Activated gamma-delta T cell (primary cell): ENCODE data around the gene LONRF3.
A peak's percentile ranks its signal among the peaks of the same experiment; 100 is the strongest.
"Not testable (repeated sequence)": the region's sequence is repeated elsewhere in the genome, so short reads cannot be mapped to it uniquely, and the experiment has no call there.

Experiments
- DNase-seq: peaks from one replicate; lab custom pipeline; 2025; lab: John Stamatoyannopoulos, UW

The LONRF3 gene

DNA sequence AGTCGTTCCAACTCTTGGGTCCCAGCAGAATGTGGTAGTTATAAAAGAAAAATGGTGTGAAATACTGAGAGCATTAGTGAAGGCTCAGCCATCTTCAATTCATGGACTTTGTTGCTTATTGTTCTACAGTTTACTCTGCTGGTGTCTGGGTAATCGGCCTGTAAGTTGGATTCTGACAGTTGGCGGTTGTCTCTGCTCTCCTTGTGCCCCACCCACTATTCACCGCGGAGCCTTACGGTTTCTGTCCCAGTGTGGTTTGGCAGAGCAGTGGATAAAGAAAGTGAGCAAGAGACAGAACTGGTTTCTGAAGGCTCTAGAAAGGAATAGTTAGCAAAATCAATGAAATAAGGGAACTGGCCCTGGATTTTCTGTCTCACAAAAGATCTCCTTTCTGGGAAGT lies 9.1 kb downstream of the LONRF3 start:
- DNase-seq: no peak

DNA sequence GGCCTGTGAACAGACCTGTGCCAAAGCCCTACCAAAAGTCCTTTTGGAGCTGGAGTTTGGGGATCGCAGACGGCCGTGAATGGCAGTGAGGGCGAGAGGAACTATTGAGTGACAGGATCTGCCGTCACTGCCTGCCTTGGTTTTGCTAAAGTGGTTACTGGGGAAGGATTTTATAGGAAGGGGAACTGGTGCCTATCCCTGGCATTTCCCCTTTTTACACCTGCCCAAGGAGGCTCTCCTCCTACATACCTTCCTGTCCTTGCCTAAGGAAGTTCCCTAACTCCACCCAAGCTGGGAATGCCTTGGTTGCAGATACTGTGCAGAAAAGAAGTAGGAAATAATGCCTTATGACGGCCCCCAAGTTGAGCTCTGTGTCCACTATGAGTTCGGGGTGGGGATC lies 14.5 kb downstream of the LONRF3 start:
- DNase-seq: no peak

DNA sequence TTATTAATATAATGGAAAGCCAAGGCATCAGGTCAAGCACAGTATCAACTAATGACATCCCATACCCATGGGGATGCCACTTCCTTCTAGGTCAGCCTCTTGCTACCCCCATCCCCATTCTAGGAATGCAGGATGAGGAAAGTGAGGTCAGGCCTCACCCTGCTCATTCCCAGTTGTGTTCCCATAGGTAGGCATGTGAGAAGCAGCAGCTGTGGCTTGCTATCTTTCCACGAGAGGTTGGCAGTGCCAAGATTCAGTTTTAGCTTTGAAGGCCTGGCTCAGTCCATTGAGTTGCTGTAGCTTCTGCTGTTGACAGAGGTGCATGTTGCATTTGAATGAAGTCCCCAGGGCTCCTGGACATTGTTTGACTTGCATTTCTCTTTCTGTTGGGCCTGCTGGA lies 15.5 kb downstream of the LONRF3 start:
- no peak for DNase-seq

DNA sequence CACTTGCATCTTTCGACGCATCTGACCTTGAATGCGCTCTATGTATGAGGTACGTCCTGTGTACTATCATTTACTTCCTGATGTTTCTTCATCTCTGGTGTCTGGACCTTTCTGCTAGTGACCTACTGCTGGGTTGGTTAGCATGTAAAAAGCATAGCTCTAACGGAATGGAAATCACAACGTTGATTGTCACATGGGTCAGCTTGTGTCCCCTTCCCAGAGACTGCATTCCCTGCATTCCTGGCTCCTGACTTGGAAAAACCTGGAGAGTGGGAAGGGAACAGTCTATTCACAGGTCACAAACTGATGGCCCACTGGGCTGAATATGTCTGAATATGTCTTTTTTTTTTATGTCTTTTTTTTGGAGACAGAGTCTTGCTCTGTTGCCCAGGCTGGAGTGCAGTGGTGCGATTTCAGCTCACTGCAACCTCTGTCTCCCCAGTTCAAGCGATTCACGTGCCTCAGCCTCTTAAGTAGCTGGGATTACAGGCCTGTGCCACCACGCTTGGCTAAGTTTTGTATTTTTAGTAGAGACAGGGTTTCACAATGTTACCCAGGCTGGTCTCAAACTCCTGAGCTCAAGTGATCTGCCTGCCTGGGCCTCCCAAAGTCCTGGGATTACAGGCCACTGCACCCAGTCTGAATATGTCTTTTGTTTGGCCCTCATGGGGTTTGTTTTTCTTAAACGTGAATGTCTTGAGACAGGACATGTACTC lies 16.3 kb downstream of the LONRF3 start:
- no peak for DNase-seq

DNA sequence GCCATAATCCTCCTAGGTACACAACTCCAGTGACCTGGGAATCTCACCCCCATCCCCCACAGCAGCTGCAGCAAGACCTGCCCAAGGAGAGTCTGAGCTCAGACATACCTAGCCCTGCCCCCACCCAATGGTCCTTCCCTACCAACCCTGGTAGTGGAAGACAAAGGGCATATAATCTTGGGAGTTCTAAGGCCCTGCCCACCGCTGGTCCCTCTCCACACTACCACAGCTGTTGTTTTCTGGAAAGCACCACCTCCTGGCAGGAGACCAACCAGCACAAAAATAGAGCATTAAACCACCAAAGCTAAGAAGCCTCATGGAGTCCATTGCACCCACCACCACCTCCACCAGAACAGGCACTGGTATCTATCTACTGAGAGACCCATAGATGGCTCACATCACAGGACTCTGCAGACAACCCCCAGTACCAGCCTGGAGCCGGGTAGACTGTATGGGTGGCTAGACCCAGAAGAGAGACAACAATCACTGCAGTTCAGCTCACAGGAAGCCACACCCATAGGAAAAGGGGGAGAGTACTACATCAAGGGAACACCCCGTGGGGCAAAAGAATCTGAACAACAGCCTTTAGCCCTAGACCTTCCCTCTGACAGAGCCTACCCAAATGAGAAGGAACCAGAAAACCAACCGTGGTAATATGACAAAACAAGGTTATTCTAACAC lies 18.2 kb downstream of the LONRF3 start:
- DNase-seq: not testable (repeated sequence)

DNA sequence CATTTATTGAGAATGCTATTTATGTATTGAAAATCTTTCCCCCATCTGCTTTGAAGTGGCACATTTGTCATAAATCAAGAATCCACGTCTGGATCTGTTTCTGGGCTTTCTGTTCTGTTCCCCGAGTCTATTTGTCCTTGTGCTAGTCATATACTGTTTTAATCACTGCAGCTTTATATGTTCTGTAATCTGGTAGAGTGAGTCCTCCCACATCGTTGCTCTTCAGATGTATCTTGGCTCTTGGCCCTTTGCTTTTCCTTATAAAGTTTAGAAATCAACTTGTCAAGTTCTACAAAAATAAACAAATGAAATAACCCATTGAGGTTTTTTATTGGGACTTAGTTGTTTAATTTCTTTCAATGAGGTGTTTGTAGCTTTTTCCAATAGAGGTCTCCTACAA lies 29.0 kb downstream of the LONRF3 start:
- no peak for DNase-seq

DNA sequence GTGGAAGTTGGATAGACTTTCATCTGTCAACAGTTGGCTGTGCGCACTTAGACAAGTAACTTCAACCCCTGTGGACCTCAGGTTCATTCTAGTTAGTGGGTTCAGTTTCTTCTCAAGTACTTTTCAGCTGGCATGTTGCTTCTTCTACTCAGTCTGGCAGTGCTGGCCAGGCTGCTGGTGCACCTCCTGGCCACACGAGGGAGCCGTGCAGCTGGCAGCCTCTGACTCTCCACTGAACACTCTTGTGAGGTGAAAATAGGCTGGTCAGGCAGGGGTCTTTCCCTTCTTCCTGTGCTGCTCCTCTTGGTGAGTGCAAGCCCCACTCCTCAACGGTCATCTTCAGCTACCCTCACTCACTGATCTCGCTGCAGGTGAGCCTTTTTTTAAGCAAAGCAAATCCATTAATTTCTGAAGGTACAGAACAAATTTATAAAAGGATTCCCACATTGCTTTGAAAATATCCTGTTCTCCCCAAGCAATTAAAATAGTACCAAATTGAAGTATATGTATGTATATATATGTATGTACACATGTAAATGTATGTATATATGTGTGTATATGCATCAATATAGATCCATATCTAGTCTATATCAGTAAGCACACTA lies 30.6 kb downstream of the LONRF3 start:
- DNase-seq: peak; percentile 5

DNA sequence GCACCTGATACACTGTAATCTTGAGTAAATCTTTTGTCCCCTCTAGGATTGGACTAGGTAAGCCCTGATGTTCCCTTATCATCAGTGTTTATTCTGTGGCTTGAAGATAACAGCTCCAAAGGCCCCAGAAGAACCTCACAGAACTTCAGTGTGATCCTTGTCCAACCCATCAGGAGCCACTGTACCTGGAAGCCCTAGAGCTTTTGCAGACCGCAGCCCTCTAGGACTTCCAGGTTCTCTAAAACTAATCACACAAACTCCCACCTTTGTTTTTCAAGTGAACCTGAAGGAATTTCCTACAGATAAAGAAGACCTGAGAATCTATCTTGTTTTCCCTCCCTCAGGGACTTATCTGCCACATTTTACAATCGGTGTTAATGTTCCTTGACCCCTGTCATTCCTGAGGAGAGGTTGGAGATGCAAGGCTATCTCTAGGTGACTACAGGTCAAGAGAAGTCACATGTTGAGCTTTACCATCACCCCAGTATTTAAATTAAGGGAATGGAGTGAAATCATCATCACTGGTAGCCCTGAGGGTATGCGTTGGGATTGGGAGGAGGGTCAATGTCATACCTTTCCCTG lies 32.9 kb downstream of the LONRF3 start:
- no peak for DNase-seq

DNA sequence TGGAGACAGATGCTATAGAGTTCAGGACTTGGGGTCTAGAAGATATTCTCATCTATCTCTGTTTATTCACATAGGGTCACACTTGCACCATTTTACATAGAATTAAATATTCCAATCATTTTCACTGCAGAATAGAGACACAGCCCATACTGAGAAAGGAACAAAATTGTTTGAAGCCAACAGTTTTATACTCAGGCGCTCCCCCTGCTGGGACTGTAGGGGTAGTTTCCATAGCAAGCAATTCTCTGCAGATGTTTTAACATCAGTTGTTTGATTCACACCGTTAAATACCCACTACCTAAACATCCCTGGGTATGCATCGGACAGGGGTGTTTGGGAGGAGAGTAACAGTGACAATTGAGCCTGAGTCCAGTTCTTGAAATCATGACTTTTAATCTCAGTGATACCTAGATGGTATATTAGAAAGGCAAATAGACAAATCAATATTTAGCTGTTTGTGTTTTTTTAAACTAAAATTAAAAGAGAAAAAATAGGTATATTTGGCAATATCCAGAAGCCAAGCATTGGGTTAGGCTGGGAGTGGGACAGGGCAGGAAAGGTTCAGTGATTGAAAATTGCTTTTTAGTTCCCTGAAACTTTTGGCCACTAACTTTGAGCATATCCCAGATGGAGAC lies 33.8 kb downstream of the LONRF3 start:
- no peak for DNase-seq

DNA sequence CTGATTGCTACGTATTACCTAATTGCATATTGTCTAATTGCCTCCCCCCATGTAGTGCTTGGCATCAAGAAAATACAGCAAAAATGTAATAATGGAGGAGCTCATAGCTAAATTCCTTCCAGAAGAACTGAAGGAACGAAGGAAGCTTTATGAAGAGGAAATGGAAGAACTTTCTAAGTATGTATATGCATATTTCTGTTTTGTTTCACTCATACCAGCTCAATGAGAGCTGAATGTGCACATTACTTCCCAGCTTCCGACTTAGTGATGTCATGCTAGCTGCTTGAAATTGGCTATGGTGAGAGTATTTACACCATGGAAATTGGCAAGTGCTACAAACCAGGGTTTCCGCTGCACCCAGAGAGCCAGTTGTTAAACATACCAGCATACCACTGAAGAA lies 34.7 kb downstream of the LONRF3 start:
- DNase-seq: no peak

DNA sequence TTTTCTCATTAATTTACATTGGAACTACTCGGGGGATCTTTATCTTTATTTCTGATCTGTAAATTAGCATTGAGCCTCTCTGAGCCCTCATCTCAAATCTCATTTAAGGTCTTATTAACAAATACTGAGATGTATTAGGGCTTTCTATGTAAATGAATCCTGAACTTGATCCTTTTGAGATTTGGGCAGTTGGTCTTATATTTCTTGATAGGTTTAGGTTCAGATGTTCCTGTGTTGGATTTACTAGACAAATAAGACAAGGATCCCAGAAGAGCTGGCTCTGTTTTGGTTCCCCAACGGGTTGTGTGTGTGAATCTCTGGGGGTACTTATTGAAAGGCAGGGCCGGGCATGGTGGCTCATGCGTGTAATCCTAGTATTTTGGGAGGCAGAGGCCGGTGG lies 36.1 kb downstream of the LONRF3 start:
- no peak for DNase-seq

DNA sequence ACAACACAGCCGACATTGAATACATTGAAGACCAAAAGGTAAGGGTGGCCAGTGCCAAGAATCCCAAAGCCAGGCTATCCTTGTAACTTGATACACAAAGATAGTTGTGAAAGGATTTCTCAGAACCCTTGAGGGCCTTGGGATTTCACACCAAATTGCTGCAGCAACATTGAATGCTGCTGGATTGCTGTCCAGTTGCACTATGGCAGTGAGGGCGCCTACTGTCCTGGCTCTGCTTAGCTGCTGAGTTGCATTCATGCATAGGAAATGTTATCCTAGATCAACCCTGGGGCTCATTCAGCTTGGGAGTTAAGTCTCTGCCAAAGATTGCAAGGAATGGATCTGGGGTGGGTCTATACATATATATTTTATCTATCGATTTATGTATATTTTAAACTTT lies 38.7 kb downstream of the LONRF3 start:
- DNase-seq: no peak

DNA sequence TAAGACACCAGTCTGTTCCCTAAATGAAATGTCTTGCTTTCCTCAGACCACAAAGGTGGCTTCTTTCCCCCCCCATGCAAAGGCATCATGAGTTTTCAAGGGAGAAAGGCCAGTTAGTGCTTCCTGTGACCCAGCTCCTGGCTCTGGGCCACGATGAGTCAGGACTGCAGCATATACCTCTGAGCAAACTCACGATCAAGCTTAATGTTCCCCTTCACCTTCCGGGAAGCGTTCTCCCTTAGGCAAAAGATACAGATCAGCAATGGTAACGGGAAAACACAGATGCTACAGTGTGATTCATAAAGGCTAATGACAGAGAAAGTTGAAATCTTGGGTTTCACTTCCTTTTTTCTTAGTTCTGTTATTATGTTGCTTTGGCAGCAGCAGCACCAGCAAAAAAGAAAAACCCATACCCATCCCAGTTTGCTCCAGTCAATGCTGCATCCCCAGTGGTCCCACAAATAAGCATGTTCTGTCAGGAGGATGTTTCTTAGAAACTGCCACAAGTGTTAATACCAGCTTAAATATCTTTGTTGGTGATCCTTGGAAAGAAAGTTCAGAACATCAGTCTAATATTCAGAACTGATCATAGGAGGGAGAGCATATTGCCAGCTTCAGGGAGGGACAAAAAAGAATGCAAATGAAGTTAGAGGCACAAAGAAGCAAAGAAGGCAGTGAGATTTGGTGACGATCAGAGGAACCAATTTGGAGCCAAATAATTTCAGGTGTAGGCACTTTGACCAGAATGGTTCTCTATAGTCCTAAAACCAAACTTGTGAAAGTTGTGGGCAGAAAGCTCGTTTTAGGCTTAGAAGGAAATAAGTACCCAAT lies 41.2 kb downstream of the LONRF3 start:
- no peak for DNase-seq

DNA sequence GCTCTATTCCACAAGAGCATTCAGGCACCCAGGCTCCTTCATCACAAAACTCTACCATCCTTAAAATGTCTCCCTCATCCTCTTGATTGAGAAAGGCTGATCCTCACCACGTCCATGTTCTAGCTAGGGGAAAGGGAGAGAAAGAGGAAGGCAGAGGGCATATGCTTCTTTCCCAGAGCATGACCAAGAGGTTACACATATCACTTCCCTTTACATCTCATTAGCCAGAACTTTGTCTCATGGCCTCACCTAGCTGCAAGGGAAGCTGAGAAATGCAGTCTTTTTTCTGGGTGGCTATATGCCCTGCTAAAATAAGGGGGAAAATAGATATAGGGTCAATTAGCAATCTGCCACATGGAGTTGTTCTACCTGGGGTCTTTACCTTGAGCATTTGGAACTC lies 42.7 kb downstream of the LONRF3 start:
- DNase-seq: no peak

DNA sequence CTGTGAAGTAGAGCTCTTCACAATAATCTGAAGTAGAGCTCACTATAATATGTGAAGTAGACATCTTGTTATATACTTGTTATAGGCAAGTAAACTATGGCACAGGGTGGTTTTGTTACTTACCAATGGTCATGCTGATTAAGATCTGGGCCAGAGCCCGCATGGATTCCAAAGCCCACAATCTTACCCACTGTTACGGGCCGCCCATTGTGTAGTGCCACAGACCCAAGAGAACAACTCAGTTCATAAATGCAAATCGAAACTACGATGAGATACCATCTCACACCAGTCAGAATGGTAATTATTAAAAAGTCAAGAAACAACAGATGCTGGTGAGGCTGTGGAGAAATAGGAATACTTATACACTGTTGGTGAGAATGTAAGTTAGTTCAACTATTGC lies 51.5 kb downstream of the LONRF3 start:
- no peak for DNase-seq

DNA sequence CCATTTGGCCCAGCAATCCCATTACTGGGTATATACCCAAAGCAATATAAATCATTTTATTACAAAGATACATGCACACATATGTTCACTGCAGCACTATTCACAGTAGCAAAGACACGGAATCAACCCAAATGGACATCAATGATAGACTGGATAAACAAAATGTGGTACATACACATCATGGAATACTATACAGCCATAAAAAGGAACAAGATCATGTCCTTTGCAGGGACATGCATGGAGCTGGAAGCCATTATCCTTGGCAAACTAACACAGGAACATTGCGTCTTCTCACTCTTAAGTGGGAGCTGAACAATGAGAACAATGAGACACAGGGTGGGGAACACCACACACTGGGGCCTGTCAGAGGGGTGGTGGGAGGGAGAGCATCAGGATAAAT lies 51.9 kb downstream of the LONRF3 start:
- DNase-seq: not testable (repeated sequence)

DNA sequence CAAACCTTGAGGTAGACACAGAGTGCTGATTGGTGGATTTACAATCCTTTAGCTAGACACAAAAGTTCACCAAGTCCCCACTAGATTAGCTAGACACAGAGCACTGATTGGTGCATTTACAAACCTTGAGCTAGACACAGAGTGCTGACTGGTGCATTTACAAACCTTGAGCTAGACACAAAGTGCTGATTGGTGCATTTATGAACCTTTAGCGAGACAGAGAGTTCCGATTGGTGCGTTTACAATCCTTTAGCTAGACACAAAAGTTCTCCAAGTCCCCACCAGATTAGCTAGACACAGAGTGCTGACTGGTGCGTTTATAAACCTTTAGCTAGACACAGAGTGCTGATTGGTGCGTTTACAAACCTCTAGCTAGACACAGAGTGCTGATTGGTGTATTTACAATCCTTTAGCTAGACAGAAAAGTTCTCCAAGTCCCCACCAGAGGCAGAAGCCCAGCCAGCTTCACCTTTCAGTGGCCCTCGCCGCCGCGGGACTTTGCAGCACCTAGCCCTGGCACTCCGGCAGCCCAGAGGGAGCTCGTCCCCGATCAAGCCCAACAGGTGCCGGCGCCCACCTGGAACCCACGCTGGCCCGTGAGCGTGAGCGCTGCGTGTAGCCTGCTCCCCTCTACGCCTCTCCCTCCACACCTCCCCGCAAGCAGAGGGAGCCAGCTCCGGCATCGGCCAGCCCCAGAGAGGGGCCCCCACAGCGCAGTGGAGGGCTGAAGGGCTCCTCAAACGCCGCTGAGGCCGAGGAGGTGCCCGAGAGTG lies 53.7 kb downstream of the LONRF3 start:
- DNase-seq: not testable (repeated sequence)

DNA sequence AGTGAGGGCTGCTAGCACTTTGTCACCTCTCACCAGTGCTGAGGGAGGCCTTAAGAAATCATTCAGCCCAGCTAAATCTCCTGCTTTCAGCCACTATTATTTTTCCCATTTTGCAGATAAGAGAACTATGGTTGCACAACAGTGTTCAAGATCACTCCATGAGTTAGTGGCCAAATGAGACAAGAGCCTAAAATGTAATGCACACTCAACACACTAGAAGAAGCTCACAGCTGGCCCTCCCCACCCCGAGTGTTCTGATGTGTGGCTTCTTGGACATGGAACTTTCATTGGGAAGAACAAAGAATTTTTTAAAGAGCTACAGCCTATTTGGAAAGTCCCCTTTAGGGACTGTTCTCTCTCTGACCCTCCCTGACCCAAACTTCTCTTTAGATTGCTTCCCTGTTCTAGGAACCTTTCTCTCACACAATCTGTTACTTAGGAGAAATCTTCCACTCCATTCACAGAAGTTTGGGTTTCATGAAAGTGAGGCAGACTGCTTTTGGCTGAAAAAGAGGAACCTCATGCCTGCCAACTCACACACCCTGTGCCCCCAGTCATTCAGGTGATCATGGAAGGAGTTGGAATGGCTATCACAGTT lies 54.4 kb downstream of the LONRF3 start:
- DNase-seq: no peak

DNA sequence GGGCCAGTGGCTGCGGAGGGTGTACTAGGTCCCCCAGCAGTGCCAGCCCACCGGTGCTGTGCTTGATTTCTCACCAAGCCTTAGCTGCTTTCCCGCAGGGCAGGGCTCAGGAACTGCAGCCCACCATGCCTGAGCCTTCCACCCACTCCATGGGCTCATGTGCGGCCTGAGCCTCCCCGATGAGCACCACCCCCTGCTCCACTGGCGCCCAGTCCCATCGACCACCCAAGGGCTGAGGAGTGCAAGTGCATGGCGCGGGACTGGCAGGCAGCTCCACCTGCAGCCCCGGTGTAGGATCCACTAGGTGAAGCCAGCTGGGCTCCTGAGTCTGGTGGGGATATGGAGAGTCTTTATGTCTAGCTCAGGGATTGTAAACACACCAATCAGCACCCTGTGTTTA lies 55.2 kb downstream of the LONRF3 start:
- peak; percentile 3 for DNase-seq

DNA sequence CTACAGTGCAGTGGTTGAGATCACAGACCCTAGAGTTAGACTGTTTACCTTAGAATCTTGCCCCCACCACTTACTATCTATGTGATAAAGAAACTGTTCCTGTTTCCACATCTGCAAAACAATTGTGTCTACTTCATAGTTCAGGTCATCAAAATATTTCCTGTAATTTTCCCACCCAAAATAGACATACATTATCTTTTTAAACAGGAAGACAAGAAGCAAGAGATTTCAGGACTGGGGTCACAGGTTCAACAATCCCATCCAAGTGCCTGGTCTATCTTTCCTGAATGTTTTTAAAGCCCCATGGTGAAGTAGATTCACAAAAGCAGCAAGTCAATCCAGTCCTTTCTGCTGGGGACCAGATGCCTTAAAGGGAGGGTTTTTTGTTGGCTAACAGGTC lies 56.6 kb downstream of the LONRF3 start:
- DNase-seq: no peak
